HG03280 (cell line): Measurements from ENCODE around the gene SLC9A9.
"Not testable (repeated sequence)": the region's sequence is repeated elsewhere in the genome, so short reads cannot be mapped to it uniquely, and the experiment has no call there.

Experiments used
- ATAC-seq: cut with Tn5 transposase; IDR thresholded peaks from one replicate; pipeline ENCODE4 v1.9.1; 2021; ENCODE audit warnings: mild to moderate bottlenecking, moderate library complexity; ENCODE audit not compliant: unreplicated experiment

SLC9A9 gene

GRCh38 chr3:143810953-143811265, 37.4 kb downstream of the SLC9A9 start:
- no peak for ATAC-seq

- ATAC-seq, result no peak
Measured at GRCh38 chr3:143810166-143810952, 37.9 kb downstream of the SLC9A9 start.

GRCh38 chr3:143809121-143809621, 39.1 kb downstream of the SLC9A9 start:
- ATAC-seq, result no peak

GRCh38 chr3:143808030-143808429, 40.2 kb downstream of the SLC9A9 start:
- ATAC-seq, result no peak

- no peak for ATAC-seq
Measured at GRCh38 chr3:143806038-143806437, 42.2 kb downstream of the SLC9A9 start.

GRCh38 chr3:143805476-143805875, 42.8 kb downstream of the SLC9A9 start:
- ATAC-seq, result not testable (repeated sequence)

- not testable (repeated sequence) for ATAC-seq
Measured at GRCh38 chr3:143801046-143801445, 47.2 kb downstream of the SLC9A9 start.

GRCh38 chr3:143798151-143798550, 50.1 kb downstream of the SLC9A9 start:
- not testable (repeated sequence) for ATAC-seq

- ATAC-seq, result no peak
Measured at GRCh38 chr3:143795874-143796273, 52.4 kb downstream of the SLC9A9 start.

GRCh38 chr3:143794793-143795462, 53.3 kb downstream of the SLC9A9 start:
- no peak for ATAC-seq

- ATAC-seq, result no peak
Measured at GRCh38 chr3:143793971-143794370, 54.3 kb downstream of the SLC9A9 start.

GRCh38 chr3:143791386-143791785, 56.9 kb downstream of the SLC9A9 start:
- no peak for ATAC-seq

- ATAC-seq, result no peak
Measured at GRCh38 chr3:143786219-143787191, 61.8 kb downstream of the SLC9A9 start.

- ATAC-seq, result no peak
Measured at GRCh38 chr3:143784446-143784845, 63.8 kb downstream of the SLC9A9 start.

- no peak for ATAC-seq
Measured at GRCh38 chr3:143783851-143784370, 64.4 kb downstream of the SLC9A9 start.

GRCh38 chr3:143775459-143775858, 72.8 kb downstream of the SLC9A9 start:
- peak; percentile 90 for ATAC-seq

GRCh38 chr3:143771939-143772338, 76.3 kb downstream of the SLC9A9 start:
- no peak for ATAC-seq

GRCh38 chr3:143771258-143771657, 77.0 kb downstream of the SLC9A9 start:
- no peak for ATAC-seq

GRCh38 chr3:143770391-143770790, 77.9 kb downstream of the SLC9A9 start:
- ATAC-seq, result no peak

- no peak for ATAC-seq
Measured at GRCh38 chr3:143769616-143770015, 78.7 kb downstream of the SLC9A9 start.

GRCh38 chr3:143764840-143765239, 83.4 kb downstream of the SLC9A9 start:
- ATAC-seq, result no peak
